ENCODE results near the gene AHRR. TPM values are rescaled to one million over a fixed set of nuclear protein-coding genes. Genes with fewer than 3 reads are reported as not detected.

Gene AHRR
- total and polyA plus RNA-seq, 2 of the 4 experiments (the other 2 are of a cell fraction), result 15.6 to 37.1 TPM

DNA sequence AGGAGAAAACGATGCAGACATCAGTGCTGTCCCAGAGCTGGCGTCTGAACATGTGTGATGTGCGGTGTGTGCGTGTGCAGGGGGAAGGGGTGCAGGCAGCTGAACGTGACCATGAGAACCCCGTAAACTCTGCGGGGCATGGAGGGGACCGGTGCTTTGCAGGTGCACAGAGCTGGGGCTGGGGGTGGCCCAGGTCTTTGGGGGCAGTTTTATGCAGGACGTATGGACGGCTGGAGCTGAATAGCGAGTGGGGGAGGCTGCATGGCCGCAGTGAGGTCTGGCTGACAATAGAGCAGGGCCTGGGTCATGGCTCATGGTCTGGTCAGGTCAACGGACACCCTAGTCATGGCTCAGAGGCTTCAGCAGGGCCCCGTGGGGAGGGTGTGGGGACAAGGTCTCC lies 118.1 kb downstream of the AHRR start:
- Histone ChIP-seq H3K36me3 (ENCODE audit: control insufficient read depth, insufficient read depth, low read length) (peaks cover 11% of the 10 kb centered on the region; the same call in 1 of the 2 replicates), H3K9me3 (ENCODE audit: control insufficient read depth, insufficient read depth, low read length) (no peaks in the 10 kb centered on the region), H3K4me2 (ENCODE audit: low read depth, low read length) (no peak overlapping the region), H4K5ac (ENCODE audit: low read depth, low read length) (no peak overlapping the region), H3K14ac (replicated peaks; ENCODE audit: low read depth, low read length) (no peak overlapping the region), H3K23ac (ENCODE audit: low read depth, low read length) (no peak overlapping the region), H2BK15ac (ENCODE audit: low read depth, low read length) (no peak overlapping the region), H3K4me3 (ENCODE audit: insufficient read depth, low read depth, low read length) (no peak overlapping the region), H3K4me1 (ENCODE audit: control insufficient read depth, insufficient read depth, low read length) (peaks cover 9% of the 10 kb centered on the region), H2AK5ac (ENCODE audit: low read depth, low read length) (0 out of 2 replicates have a peak overlapping the region, but pooled peaks have one; percentile 24), H3K27ac (ENCODE audit: insufficient read depth, low read length) (no peak overlapping the region), H3K18ac (ENCODE audit: low read depth, low read length) (no peak overlapping the region), H2AFZ (replicated peaks; ENCODE audit: low read length, poor library complexity) (no peak overlapping the region), H2BK120ac (ENCODE audit: low read depth, low read length) (no peak overlapping the region), H3K9ac (ENCODE audit: low read depth, low read length) (no peak overlapping the region), H3K4ac (ENCODE audit: low read depth, low read length) (no peak overlapping the region), H4K91ac (ENCODE audit: insufficient read depth, low read depth, low read length) (no peak overlapping the region), H3K56ac (ENCODE audit: extremely low read depth, insufficient read depth, low read length) (no peak overlapping the region), H2BK20ac (ENCODE audit: low read depth, low read length) (no peak overlapping the region), H2AK9ac (replicated peaks; ENCODE audit: low read depth, low read length, poor library complexity) (no peak overlapping the region), H2BK5ac (ENCODE audit: low read depth, low read length, poor library complexity, severe bottlenecking) (no peak overlapping the region), H3K27me3 (ENCODE audit: control insufficient read depth, insufficient read depth, low read length) (no peaks in the 10 kb centered on the region), H3K79me1 (ENCODE audit: low read depth in 1 of 2, low read length in 2 of 2) (peaks cover 20 to 61% of the 10 kb centered on the region in 2 experiments), H4K20me1 (ENCODE audit: insufficient read depth, low read length) (peaks cover 6% of the 10 kb centered on the region; the same call in 1 of the 2 replicates), H3K9me1 (ENCODE audit: insufficient read depth, low read length) (peaks cover 4% of the 10 kb centered on the region; the same call in 1 of the 2 replicates), H4K8ac (ENCODE audit: low read depth in 2 of 2, low read length in 2 of 2) (no peak overlapping the region)
- dilution Hi-C loops (cut with HindIII; ENCODE audit: low sequenced_read_pairs, unreplicated experiment) (no loop called here), in situ Hi-C loops (cut with MboI; ENCODE audit: low sequenced_read_pairs) (loop anchor here (5.0 kb wide), 1 partner anchor 127 kb away; no protein-coding TSS in a partner anchor), intact Hi-C loops (cut with micrococcal nuclease) (loop anchor here (2.0 to 5.0 kb wide), 2 partner anchors 32 to 117 kb away; no protein-coding TSS in a partner anchor)
- ChIA-PET POLR2A (ENCODE audit: unreplicated experiment) (interaction anchor here (0.5 kb wide), 1 partner anchor 99 kb away, joined by 5 read pairs; no protein-coding TSS in a partner anchor), CTCF (no interaction called here)
- TF ChIP-seq RCOR1 (IDR thresholded peaks at IDR 0.05; ENCODE audit: insufficient replicate concordance, low read length) (no peak), BHLHE40 (IDR thresholded peaks at IDR 0.05; ENCODE audit: low read depth, low read length) (no peak), FOS (IDR thresholded peaks at IDR 0.05; ENCODE audit: low read depth, low read length) (no peak), RAD21 (IDR thresholded peaks at IDR 0.05; ENCODE audit: low read length) (no peak), MAZ (IDR thresholded peaks at IDR 0.05; ENCODE audit: borderline replicate concordance, low read depth, low read length) (no peak), CEBPB (IDR thresholded peaks at IDR 0.05; ENCODE audit: low read depth, low read length) (no peak), NFE2L2 (IDR thresholded peaks at IDR 0.05; ENCODE audit: low read depth, low read length) (no peak), CHD1 (IDR thresholded peaks at IDR 0.05; ENCODE audit: low read depth, low read length) (no peak), SMC3 (IDR thresholded peaks at IDR 0.05; ENCODE audit: low read depth, low read length) (no peak), POLR2A (IDR thresholded peaks at IDR 0.05; ENCODE audit: low read depth, low read length) (no peak), MAFK (IDR thresholded peaks at IDR 0.05; ENCODE audit: low read depth, low read length) (no peak), MXI1 (IDR thresholded peaks at IDR 0.05; ENCODE audit: borderline replicate concordance, low read depth, low read length) (no peak), RFX5 (IDR thresholded peaks at IDR 0.05; ENCODE audit: low read depth, low read length) (no peak)
- TF ChIP-seq, protein P1, sequence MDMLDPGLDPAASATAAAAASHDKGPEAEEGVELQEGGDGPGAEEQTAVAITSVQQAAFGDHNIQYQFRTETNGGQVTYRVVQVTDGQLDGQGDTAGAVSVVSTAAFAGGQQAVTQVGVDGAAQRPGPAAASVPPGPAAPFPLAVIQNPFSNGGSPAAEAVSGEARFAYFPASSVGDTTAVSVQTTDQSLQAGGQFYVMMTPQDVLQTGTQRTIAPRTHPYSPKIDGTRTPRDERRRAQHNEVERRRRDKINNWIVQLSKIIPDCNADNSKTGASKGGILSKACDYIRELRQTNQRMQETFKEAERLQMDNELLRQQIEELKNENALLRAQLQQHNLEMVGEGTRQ (IDR thresholded peaks at IDR 0.05; ENCODE audit: low read depth, low read length), result no peak
- TF ChIP-seq, protein P2, sequence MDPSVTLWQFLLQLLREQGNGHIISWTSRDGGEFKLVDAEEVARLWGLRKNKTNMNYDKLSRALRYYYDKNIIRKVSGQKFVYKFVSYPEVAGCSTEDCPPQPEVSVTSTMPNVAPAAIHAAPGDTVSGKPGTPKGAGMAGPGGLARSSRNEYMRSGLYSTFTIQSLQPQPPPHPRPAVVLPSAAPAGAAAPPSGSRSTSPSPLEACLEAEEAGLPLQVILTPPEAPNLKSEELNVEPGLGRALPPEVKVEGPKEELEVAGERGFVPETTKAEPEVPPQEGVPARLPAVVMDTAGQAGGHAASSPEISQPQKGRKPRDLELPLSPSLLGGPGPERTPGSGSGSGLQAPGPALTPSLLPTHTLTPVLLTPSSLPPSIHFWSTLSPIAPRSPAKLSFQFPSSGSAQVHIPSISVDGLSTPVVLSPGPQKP (IDR thresholded peaks at IDR 0.05; ENCODE audit: borderline replicate concordance, low read depth, low read length), result no peak
- TF ChIP-seq, protein P3, sequence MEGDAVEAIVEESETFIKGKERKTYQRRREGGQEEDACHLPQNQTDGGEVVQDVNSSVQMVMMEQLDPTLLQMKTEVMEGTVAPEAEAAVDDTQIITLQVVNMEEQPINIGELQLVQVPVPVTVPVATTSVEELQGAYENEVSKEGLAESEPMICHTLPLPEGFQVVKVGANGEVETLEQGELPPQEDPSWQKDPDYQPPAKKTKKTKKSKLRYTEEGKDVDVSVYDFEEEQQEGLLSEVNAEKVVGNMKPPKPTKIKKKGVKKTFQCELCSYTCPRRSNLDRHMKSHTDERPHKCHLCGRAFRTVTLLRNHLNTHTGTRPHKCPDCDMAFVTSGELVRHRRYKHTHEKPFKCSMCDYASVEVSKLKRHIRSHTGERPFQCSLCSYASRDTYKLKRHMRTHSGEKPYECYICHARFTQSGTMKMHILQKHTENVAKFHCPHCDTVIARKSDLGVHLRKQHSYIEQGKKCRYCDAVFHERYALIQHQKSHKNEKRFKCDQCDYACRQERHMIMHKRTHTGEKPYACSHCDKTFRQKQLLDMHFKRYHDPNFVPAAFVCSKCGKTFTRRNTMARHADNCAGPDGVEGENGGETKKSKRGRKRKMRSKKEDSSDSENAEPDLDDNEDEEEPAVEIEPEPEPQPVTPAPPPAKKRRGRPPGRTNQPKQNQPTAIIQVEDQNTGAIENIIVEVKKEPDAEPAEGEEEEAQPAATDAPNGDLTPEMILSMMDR (conservative IDR thresholded peaks at IDR 0.05; ENCODE audit: low read depth, low read length), result no peak
- DNase-seq (no peak), ATAC-seq (ENCODE audit: low read depth) (no peak)
- no TSS peak for BruUV-seq (replicated peaks)
- WGBS, 2 experiments (ENCODE audit: extremely low coverage in 2 of 2, insufficient read length in 1 of 2), result 92% methylated on average over 12 of the region's 14 CpGs; no CpG with 5 or more reads in 1 of the 2 experiments
